MM.1S (cell line): ENCODE results near the gene ZBTB32.

ENCODE experiments used
- EZH2phosphoT487 ChIP-seq: fragments of 300-600 bp; sonication (generic); IDR thresholded peaks from 2 replicates; pipeline ENCODE4 v1.6.1; 2018; ENCODE audit warnings: antibody characterized with exemption, low read length
- TF ChIP-seq, protein P1 (sequence below): fragments of 300-600 bp; sonication (generic); IDR thresholded peaks from 2 replicates; pipeline ENCODE4 v1.5.1; 2016; ENCODE audit warnings: antibody characterized with exemption, low read length, mixed read lengths

DNA sequence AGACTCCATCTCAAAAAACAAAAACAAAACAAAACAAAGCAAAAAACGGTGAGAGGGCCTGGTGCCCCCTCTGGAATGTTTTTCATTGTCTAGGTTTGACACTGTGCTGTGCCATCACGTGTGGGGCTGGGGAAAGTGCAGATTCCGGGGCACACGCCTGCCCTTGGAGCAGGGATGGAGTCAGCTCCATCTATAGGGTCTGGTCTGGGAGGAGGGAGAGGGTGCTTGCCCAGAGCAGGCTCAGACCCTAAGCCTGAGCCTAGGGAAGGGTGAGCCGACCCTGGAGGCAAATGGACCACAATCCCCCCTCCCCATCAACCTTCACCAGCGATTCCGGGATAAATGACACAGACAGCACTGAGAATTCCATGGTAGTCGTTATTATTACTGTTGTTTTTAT lies 10.9 kb upstream of the ZBTB32 start:
- TF ChIP-seq, protein P1, sequence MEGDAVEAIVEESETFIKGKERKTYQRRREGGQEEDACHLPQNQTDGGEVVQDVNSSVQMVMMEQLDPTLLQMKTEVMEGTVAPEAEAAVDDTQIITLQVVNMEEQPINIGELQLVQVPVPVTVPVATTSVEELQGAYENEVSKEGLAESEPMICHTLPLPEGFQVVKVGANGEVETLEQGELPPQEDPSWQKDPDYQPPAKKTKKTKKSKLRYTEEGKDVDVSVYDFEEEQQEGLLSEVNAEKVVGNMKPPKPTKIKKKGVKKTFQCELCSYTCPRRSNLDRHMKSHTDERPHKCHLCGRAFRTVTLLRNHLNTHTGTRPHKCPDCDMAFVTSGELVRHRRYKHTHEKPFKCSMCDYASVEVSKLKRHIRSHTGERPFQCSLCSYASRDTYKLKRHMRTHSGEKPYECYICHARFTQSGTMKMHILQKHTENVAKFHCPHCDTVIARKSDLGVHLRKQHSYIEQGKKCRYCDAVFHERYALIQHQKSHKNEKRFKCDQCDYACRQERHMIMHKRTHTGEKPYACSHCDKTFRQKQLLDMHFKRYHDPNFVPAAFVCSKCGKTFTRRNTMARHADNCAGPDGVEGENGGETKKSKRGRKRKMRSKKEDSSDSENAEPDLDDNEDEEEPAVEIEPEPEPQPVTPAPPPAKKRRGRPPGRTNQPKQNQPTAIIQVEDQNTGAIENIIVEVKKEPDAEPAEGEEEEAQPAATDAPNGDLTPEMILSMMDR: no peak
- no peak for TF ChIP-seq EZH2phosphoT487
